ENCODE results near the gene ALK.

Gene ALK

GRCh38 chr2:29335396-29335795 lies 586.0 kb downstream of the ALK start:
- no peak for TF ChIP-seq CTCF (IDR thresholded peaks at IDR 0.05; ENCODE audit: insufficient read depth, low read depth, low read length, missing control alignments)
- H3K4me3 ChIP-seq (ENCODE audit: low read depth, low read length): no peak overlapping the region
- DNase-seq (ENCODE audit: low read depth): no peak

GRCh38 chr2:29334706-29335105 lies 586.7 kb downstream of the ALK start:
- TF ChIP-seq CTCF (IDR thresholded peaks at IDR 0.05; ENCODE audit: insufficient read depth, low read depth, low read length, missing control alignments): no peak
- DNase-seq (ENCODE audit: low read depth): no peak
- H3K4me3 ChIP-seq (ENCODE audit: low read depth, low read length): no peak overlapping the region

GRCh38 chr2:29332540-29332939 lies 588.8 kb downstream of the ALK start:
- no peak overlapping the region for H3K4me3 ChIP-seq (ENCODE audit: low read depth, low read length)
- DNase-seq (ENCODE audit: low read depth): no peak
- TF ChIP-seq CTCF (IDR thresholded peaks at IDR 0.05; ENCODE audit: insufficient read depth, low read depth, low read length, missing control alignments): no peak

- DNase-seq (ENCODE audit: low read depth): peak; percentile 13
- H3K4me3 ChIP-seq (ENCODE audit: low read depth, low read length): no peak overlapping the region
- peak; percentile 41 for TF ChIP-seq CTCF (IDR thresholded peaks at IDR 0.05; ENCODE audit: insufficient read depth, low read depth, low read length, missing control alignments)
These were observed 591.5 kb downstream of the ALK start for GRCh38 chr2:29329899-29330298.

- DNase-seq (ENCODE audit: low read depth): no peak
- no peak for TF ChIP-seq CTCF (IDR thresholded peaks at IDR 0.05; ENCODE audit: insufficient read depth, low read depth, low read length, missing control alignments)
These were observed 594.5 kb downstream of the ALK start for GRCh38 chr2:29326926-29327325.

GRCh38 chr2:29325544-29325943 lies 595.8 kb downstream of the ALK start:
- DNase-seq (ENCODE audit: low read depth): no peak
- no peak for TF ChIP-seq CTCF (IDR thresholded peaks at IDR 0.05; ENCODE audit: insufficient read depth, low read depth, low read length, missing control alignments)
- H3K4me3 ChIP-seq (ENCODE audit: low read depth, low read length): no peak overlapping the region

More at GRCh38 chr2:29326926-29327325, 594.5 kb downstream of the ALK start:
- H3K4me3 ChIP-seq (ENCODE audit: low read depth, low read length): no peak overlapping the region

GRCh38 chr2:29323961-29324360 lies 597.4 kb downstream of the ALK start:
- H3K4me3 ChIP-seq (ENCODE audit: low read depth, low read length): no peak overlapping the region
- no peak for DNase-seq (ENCODE audit: low read depth)
- TF ChIP-seq CTCF (IDR thresholded peaks at IDR 0.05; ENCODE audit: insufficient read depth, low read depth, low read length, missing control alignments): no peak

Measured in GM12865 (cell line).